ENCODE results near the gene SNAPC2. TPM values are rescaled to one million over a fixed set of nuclear protein-coding genes. Genes with fewer than 3 reads are reported as not detected.
A peak's percentile ranks its signal among the peaks of the same experiment; 100 is the strongest.

The SNAPC2 gene
- polyA plus RNA-seq, 1 of the 3 experiments (the other 2 are of a cell fraction) = 38.7 TPM

DNA sequence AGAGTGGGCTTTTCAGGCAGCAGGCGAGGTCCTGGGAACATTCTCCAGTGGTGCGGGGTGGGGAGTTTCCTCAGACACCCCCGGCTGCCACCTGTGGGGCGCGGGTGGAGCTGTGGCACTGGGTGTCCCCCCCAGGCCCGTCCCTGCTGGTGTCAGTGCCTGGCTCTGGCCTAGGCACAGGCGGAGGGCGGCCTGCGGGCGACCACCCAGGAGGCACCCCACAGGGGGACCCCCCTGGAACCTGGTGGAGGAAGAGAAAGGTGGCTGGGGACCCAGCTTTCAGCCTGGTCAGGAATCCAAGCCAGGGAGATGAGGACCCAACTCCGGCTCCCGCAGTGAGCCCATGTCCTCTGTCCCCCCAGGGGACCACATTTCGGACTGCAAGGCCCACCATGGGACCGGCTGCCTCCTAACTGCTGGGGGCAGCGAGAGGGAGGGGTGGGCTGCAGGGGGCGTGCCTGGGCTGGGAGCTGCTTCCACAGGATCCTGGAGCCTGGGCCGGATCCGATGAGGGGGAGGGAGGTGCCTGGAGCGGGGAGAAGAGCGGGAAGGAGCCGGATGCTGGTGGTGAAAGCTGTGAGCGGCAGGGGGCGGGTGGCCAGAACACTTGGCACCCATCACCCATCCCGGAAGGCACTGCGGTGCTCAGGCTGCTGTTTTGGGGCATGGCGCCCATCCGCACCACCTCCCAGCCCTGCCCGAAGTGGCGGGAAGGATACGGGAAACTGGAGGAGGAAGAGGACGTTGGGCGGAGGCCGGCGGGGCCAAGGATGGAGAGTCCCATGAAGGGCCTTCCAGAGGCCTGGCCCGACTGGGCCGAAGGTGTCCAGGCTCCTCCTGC, 11.3 kb downstream of the SNAPC2 start:
- H4K20me1 ChIP-seq (ENCODE audit: insufficient read depth) = peaks cover 3% of the 10 kb centered on the region; the same call in 1 of the 2 replicates
- H2AFZ ChIP-seq (ENCODE audit: low read depth) = no peak overlapping the region
- no peaks in the 10 kb centered on the region for H3K79me2 ChIP-seq (ENCODE audit: insufficient read depth)
- H3F3A ChIP-seq (replicated peaks; ENCODE audit: insufficient read depth) = peaks cover 37% of the 10 kb centered on the region
- H3K4me1 ChIP-seq (ENCODE audit: control insufficient read depth in 1 of 2, insufficient read depth in 2 of 2, low read depth in 1 of 2, low read length in 1 of 2) = peaks cover 32 to 35% of the 10 kb centered on the region in 2 experiments
- peak overlapping the region in 1 of 2 experiments; percentile 99; a peak in 1 of 4 replicates for H3K27ac ChIP-seq (ENCODE audit: low read depth in 2 of 2, low read length in 1 of 2)
- ChIA-PET CTCF (interaction anchor here (0.6 to 6.7 kb wide), 5 partner anchors 12 to 161 kb away, joined by 3 to 69 read pairs (median 4); partner anchors contain the start of genes SNAPC2 and TIMM44), POLR2A (interaction anchor here (1.0 to 1.3 kb wide), 2 partner anchors 13 to 34 kb away, joined by 3 read pairs; no protein-coding TSS in a partner anchor)
- 96% methylated on average over 23 of the region's 36 CpGs for WGBS (ENCODE audit: low lambda C conversion rate)
- H3K4me2 ChIP-seq = no peak overlapping the region
- peaks cover 32 to 41% of the 10 kb centered on the region in 2 experiments for H3K36me3 ChIP-seq (replicated peaks in 1 of 2; ENCODE audit: control insufficient read depth in 1 of 2, insufficient read depth in 2 of 2, low read length in 1 of 2)
- H3K9ac ChIP-seq = no peak overlapping the region
- H3K4me3 ChIP-seq (ENCODE audit: low read depth in 2 of 2, low read length in 1 of 2) = no peak overlapping the region
- TF ChIP-seq TAF1 (IDR thresholded peaks at IDR 0.05; ENCODE audit: borderline replicate concordance, low read depth, low read length) (no peak), CHD2 (IDR thresholded peaks at IDR 0.05; ENCODE audit: low read length, partially characterized antibody) (no peak), SIN3A (IDR thresholded peaks at IDR 0.05; ENCODE audit: borderline replicate concordance, low read depth, low read length) (no peak), MXI1 (IDR thresholded peaks at IDR 0.05; ENCODE audit: low read depth, low read length) (no peak), GATA2 (CRISPR knock-in tag; IDR thresholded peaks at IDR 0.05) (no peak), RAD21 (IDR thresholded peaks at IDR 0.05; ENCODE audit: low read length) (no peak), RFX5 (IDR thresholded peaks at IDR 0.05; ENCODE audit: low read length) (no peak), ELF1 (IDR thresholded peaks at IDR 0.05) (no peak), RCOR1 (IDR thresholded peaks at IDR 0.05; ENCODE audit: low read length) (no peak), FOXJ3 (CRISPR knock-in tag; IDR thresholded peaks at IDR 0.05) (no peak), TEAD4 (IDR thresholded peaks at IDR 0.05; ENCODE audit: borderline replicate concordance, insufficient read depth) (no peak), GABPA (IDR thresholded peaks at IDR 0.05; ENCODE audit: low read depth) (no peak)
- TF ChIP-seq, protein P1, sequence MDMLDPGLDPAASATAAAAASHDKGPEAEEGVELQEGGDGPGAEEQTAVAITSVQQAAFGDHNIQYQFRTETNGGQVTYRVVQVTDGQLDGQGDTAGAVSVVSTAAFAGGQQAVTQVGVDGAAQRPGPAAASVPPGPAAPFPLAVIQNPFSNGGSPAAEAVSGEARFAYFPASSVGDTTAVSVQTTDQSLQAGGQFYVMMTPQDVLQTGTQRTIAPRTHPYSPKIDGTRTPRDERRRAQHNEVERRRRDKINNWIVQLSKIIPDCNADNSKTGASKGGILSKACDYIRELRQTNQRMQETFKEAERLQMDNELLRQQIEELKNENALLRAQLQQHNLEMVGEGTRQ (IDR thresholded peaks at IDR 0.05; ENCODE audit: borderline replicate concordance, low read depth, low read length) = no peak
- TF ChIP-seq, protein P2, sequence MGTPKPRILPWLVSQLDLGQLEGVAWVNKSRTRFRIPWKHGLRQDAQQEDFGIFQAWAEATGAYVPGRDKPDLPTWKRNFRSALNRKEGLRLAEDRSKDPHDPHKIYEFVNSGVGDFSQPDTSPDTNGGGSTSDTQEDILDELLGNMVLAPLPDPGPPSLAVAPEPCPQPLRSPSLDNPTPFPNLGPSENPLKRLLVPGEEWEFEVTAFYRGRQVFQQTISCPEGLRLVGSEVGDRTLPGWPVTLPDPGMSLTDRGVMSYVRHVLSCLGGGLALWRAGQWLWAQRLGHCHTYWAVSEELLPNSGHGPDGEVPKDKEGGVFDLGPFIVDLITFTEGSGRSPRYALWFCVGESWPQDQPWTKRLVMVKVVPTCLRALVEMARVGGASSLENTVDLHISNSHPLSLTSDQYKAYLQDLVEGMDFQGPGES (IDR thresholded peaks at IDR 0.05; ENCODE audit: low read depth, low read length) = no peak
- TF ChIP-seq, protein P3, sequence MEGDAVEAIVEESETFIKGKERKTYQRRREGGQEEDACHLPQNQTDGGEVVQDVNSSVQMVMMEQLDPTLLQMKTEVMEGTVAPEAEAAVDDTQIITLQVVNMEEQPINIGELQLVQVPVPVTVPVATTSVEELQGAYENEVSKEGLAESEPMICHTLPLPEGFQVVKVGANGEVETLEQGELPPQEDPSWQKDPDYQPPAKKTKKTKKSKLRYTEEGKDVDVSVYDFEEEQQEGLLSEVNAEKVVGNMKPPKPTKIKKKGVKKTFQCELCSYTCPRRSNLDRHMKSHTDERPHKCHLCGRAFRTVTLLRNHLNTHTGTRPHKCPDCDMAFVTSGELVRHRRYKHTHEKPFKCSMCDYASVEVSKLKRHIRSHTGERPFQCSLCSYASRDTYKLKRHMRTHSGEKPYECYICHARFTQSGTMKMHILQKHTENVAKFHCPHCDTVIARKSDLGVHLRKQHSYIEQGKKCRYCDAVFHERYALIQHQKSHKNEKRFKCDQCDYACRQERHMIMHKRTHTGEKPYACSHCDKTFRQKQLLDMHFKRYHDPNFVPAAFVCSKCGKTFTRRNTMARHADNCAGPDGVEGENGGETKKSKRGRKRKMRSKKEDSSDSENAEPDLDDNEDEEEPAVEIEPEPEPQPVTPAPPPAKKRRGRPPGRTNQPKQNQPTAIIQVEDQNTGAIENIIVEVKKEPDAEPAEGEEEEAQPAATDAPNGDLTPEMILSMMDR (IDR thresholded peaks at IDR 0.05) = no peak
- TF ChIP-seq, protein P4, sequence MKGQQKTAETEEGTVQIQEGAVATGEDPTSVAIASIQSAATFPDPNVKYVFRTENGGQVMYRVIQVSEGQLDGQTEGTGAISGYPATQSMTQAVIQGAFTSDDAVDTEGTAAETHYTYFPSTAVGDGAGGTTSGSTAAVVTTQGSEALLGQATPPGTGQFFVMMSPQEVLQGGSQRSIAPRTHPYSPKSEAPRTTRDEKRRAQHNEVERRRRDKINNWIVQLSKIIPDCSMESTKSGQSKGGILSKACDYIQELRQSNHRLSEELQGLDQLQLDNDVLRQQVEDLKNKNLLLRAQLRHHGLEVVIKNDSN (IDR thresholded peaks at IDR 0.05; ENCODE audit: borderline replicate concordance, low read depth) = no peak
- TF ChIP-seq, protein P5, sequence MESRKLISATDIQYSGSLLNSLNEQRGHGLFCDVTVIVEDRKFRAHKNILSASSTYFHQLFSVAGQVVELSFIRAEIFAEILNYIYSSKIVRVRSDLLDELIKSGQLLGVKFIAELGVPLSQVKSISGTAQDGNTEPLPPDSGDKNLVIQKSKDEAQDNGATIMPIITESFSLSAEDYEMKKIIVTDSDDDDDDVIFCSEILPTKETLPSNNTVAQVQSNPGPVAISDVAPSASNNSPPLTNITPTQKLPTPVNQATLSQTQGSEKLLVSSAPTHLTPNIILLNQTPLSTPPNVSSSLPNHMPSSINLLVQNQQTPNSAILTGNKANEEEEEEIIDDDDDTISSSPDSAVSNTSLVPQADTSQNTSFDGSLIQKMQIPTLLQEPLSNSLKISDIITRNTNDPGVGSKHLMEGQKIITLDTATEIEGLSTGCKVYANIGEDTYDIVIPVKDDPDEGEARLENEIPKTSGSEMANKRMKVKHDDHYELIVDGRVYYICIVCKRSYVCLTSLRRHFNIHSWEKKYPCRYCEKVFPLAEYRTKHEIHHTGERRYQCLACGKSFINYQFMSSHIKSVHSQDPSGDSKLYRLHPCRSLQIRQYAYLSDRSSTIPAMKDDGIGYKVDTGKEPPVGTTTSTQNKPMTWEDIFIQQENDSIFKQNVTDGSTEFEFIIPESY (IDR thresholded peaks at IDR 0.05; ENCODE audit: borderline replicate concordance, low read depth) = no peak
- no peaks in the 10 kb centered on the region for H3K9me2 ChIP-seq
- H3K27me3 ChIP-seq (ENCODE audit: insufficient read depth) = no peaks in the 10 kb centered on the region
- no peaks in the 10 kb centered on the region for H3K9me3 ChIP-seq
- no peak for DNase-seq
